Skeletal muscle cell (primary cell): ENCODE measurements around the gene CYREN.

Experiments
- DNase-seq: peaks from one replicate; pipeline ENCODE4 v3.0.0-alpha.2; 2010; ENCODE audit warnings: low read depth
- H3K4me3 ChIP-seq: 2 replicates; pipeline ENCODE4 v1.5.1; 2011; ENCODE audit warnings: low read depth, mild to moderate bottlenecking, control low read depth, low read length, moderate library complexity

Gene CYREN

GRCh38 chr7:135162382-135163001, 8.0 kb downstream of the CYREN start:
- DNase-seq = no peak
- no peak overlapping the region for H3K4me3 ChIP-seq

- no peak overlapping the region for H3K4me3 ChIP-seq
- no peak for DNase-seq
Measured at GRCh38 chr7:135161669-135162068, 8.8 kb downstream of the CYREN start.

GRCh38 chr7:135160858-135161653, 9.5 kb downstream of the CYREN start:
- H3K4me3 ChIP-seq = no peak overlapping the region
- DNase-seq = no peak

DNA sequence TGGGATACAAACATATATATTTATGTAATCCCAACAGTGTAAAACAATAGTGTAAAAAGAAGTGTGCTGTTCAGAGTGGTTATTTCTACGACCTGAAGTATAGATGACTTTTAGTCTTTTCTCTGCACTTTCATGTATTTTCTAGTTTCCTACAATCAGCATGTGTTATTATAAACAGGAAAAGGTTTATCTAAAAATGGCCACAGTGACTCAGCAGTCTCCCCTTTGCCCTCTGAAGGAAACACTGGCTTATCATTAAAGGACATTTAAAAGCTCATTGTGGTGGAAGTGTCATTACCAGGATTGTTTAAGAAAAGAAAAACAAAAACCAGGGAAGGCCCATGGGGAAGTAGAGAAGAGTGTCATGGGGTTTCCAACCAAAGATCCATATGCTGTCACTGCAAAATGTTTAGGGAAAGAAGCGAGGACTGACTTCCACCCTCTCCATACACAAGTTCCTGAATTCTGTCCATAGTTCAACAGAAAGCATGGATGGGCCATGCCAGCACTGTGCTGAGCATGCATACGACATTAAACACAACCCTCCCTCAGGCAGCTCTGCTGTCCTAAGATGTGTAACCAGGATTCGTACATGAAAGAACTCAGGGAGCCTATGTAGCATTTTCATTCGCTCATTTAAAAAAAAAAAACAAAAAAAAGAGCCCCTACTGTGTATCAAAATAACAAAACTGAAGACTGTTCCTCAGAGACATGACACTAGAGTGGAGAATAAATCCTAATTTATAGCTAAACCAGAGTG, 10.2 kb downstream of the CYREN start:
- H3K4me3 ChIP-seq = no peak overlapping the region
- no peak for DNase-seq

DNA sequence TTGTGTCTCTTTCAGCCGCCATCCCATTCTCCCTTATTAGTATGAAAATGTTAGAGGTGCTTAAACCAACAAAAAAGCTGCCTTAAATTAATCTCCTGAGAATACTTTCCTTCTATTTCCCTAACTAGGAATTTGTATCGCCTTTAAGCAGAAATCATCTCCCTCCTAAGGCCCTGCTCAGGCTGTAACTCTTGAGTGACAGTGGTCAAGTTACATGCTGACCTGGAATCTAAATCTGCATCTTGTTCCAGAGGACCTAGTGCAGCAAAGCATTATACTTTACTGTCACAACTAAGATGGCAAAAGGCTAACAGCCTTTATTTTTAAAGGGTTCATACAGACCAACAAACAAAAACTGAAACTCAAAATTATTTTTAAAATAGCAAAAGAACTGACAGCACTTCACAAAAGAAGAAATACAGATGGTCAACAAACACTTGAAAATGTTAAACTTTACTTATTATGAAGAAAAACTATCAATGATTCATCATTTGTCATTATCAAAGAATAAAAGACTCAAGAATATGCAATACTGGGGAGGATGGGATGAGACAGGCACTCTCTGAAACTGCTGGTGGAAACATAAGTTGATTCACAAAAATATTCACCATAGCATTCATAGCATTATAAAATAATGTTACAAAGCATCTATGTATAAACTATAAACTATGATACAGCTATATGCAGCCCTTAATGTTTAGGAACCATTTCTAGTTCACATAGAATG, 11.0 kb downstream of the CYREN start:
- no peak for DNase-seq
- no peak overlapping the region for H3K4me3 ChIP-seq

DNA sequence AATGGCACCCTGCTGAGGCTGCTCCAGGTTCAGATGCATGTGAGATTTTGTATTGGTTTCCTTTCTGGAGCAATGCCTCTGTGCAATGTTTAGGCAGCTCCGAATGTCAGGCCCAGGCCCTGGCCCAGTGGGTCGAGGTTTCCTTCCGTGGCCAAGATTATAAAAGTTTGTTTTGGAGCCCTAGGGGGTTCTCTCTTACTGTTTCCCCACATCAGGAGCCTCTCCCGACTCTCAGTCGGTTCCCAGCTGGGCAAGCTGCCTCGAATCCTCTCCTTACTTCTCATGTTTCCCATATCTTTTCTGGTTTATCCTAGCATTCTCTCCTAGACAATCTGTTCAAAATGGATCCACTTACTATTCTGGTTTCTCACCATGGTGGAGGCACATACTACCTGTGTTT, 11.6 kb downstream of the CYREN start:
- no peak for DNase-seq
- H3K4me3 ChIP-seq = no peak overlapping the region

GRCh38 chr7:135158141-135158655, 12.3 kb downstream of the CYREN start:
- no peak overlapping the region for H3K4me3 ChIP-seq
- no peak for DNase-seq

GRCh38 chr7:135156290-135156689, 14.2 kb downstream of the CYREN start:
- H3K4me3 ChIP-seq = no peak overlapping the region
- no peak for DNase-seq

DNA sequence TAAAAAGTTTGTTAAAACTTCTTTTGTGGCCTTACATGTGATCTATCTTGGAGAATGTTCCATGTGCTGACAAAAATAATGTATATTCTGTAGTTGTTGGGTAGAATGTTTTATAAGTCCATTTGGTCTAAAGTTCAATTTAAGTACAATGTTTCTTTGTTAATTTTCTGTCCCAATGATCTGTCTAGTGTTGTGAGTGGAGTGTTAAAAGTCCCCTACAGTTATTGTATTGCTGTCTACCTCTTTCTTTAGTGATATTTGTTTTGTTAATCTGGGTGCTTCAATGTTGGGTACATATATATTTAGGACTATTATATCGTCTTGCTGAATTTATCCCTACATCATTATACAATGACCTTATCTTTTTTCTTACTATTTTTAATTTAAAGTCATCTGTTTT, 15.8 kb downstream of the CYREN start:
- DNase-seq = no peak
- no peak overlapping the region for H3K4me3 ChIP-seq

DNA sequence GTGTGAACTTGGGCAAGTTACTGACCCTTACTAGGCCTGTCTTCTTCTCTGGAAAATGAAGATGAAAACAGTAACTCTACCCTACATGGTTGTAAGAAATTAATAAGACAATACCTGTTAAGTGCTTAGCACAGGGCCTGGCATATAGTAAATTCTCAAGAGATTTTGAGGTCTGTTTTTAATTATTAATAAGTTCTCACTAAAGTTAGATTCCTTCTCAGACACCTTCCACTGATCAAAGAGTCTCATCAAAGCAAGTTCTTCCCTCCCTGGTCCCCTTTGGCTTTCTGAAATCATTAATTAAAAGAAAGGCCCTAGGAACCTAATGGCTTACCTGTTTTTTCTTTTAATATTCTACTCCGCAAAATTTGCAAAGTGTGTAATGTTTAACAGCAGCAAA, 18.1 kb downstream of the CYREN start:
- no peak for DNase-seq
- H3K4me3 ChIP-seq = no peak overlapping the region

GRCh38 chr7:135151533-135151932, 19.0 kb downstream of the CYREN start:
- H3K4me3 ChIP-seq = no peak overlapping the region
- no peak for DNase-seq

- no peak for DNase-seq
- no peak overlapping the region for H3K4me3 ChIP-seq
Measured at GRCh38 chr7:135151132-135151531, 19.4 kb downstream of the CYREN start.

DNA sequence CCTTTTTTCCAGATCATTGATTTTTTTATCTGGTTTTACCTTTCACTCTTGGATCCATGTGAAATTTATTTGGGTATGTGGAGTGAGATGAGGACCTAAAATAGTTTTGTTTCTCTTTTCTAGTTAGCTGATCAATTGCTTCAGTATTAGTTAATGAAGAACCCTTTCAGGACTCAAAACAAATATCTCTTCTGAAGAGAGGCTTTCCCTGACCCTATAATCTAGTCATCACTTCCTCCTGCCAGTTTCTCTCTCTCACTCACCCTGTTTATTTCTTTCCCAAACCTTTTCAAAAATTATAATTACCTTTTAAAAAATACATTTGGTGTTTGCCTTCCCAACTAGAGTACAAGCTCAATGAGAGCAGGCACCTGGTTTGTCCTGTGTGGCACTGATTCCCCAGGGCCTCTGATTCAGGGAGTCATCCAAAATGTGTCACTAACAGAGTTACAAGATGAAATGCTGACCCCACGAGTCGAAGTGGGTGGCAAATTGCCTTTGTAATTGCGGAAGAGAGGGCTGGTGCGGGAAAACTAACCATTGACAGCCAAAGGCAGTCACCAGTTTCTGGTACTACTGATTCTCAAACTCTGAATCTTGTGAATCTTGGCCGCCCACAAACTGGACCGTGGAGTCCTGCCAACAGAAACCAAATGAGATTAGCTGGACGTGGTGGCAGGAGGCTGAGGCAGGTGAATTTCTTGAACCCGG, 20.3 kb downstream of the CYREN start:
- H3K4me3 ChIP-seq = no peak overlapping the region
- no peak for DNase-seq

DNA sequence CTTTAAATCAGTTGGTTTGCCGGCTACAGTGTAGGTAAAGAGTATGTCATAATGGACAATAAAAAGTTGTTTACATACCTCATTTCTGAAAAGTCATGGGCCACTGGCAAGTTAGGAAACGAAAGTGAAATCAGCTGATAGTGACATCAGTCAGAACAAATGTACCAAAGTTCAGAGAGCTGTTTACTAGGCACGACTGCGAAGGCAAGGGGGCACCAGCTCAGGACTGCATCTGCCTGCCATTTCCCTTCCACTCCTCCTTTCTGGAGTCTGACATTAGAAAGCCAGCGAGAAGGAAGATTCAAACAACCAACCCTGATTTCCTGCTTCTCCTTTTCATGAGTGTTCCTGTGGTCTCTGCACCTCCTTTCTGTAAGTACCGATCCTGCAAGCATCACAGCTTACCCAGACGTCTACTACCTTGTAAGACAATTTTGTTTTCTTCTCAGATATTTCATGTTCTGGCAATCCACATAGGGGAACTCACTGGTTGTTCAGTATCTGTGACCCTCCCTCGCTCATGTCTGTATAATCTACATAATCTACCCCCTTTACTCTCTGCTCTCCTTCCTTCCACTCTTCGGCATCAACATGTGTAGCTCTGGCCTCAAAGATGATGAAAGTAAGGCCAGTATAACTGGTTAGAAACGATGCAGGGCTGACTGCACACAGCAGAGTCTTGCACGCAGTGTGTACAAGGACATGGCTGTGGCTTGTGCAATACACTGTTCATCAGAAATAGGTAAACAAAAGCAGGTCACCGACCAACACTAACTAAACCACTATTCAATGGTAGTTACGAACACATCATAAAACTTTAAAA, 22.4 kb downstream of the CYREN start, which contains the start of gene TMEM140:
Gene TMEM140, plus strand, starts transcription at position 174 of the 823 bp plus-strand sequence. CDS start 16,370 bp downstream, outside the sequence.
- no peak within 1 kb of the TSS for H3K4me3 ChIP-seq
- DNase-seq = peak; percentile 8

GRCh38 chr7:135147341-135147898, 23.1 kb downstream of the CYREN start:
- no peak overlapping the region for H3K4me3 ChIP-seq
- no peak for DNase-seq

GRCh38 chr7:135143885-135144668, 26.4 kb downstream of the CYREN start:
- DNase-seq = no peak
- no peak overlapping the region for H3K4me3 ChIP-seq

GRCh38 chr7:135129579-135129978, 40.9 kb downstream of the CYREN start:
- no peak overlapping the region for H3K4me3 ChIP-seq
- no peak for DNase-seq
